Stomach (tissue), 9 donors: ENCODE results near the gene GRIK2. TPM values are rescaled to one million over a fixed set of nuclear protein-coding genes. Genes with fewer than 3 reads are reported as not detected.
"Not testable (repeated sequence)": the region's sequence is repeated elsewhere in the genome, so short reads cannot be mapped to it uniquely, and the experiment has no call there.

Source experiments
- DNase-seq, 2 donors: peaks; one replicate each; pipeline versions ENCODE4 v3.0.0 to v3.0.0-alpha.2; 2013 to 2019
- H3K27ac ChIP-seq, 5 donors: fragments of 200-600 bp in 4 of 5; sonication (generic) in 4 of 5; one replicate each; pipeline ENCODE4 v1.5.1; 2013 to 2019; ENCODE audit warnings: mild to moderate bottlenecking in 1 of 5, moderate library complexity in 1 of 5
- H3K27me3 ChIP-seq, 3 donors: fragments of 200-600 bp; sonication (generic); one replicate each; pipeline ENCODE4 v1.5.1; 2017 to 2019; ENCODE audit warnings: mixed run types in 1 of 3
- H3K36me3 ChIP-seq, 4 donors: fragments of 200-600 bp; sonication (generic); 1 replicate in 3 of 4; 2 replicates in 1 of 4; pipeline ENCODE4 v1.5.1; 2016 to 2019
- H3K4me1 ChIP-seq, 4 donors: fragments of 200-600 bp; sonication (generic); one replicate each; pipeline ENCODE4 v1.5.1; 2016 to 2019
- H3K4me3 ChIP-seq, 4 donors: fragments of 200-600 bp; sonication (generic) in 3 of 4; one replicate each; pipeline ENCODE4 v1.5.1; 2016 to 2019; ENCODE audit warnings: mild to moderate bottlenecking in 1 of 4
- H3K9me3 ChIP-seq, 4 donors: fragments of 200-600 bp; sonication (generic); one replicate each; pipeline ENCODE4 v1.5.1; 2016 to 2019
- CTCF ChIP-seq, 7 experiments: fragments of 450-650 bp in 4 of 7; fragments of 200-600 bp in 3 of 7; sonication (generic) in 3 of 7; IDR thresholded peaks; one replicate each; pipeline ENCODE4 v1.5.1; 2016 to 2019; ENCODE audit warnings: antibody characterized with exemption in 7 of 7, control low read depth in 2 of 7, mild to moderate bottlenecking in 1 of 7
- EP300 ChIP-seq: sonication (generic); formaldehyde crosslinking; IDR thresholded peaks from one replicate; pipeline ENCODE4 v1.6.1; 2017; ENCODE audit warnings: antibody characterized with exemption
- POLR2A ChIP-seq, 4 donors: fragments of 450-650 bp; IDR thresholded peaks; one replicate each; pipeline ENCODE4 v1.6.1; 2016; ENCODE audit warnings: antibody characterized with exemption in 4 of 4, control low read depth in 2 of 4, mild to moderate bottlenecking in 1 of 4, moderate library complexity in 1 of 4
- POLR2AphosphoS5 ChIP-seq, 3 donors: sonication (generic); formaldehyde crosslinking; IDR thresholded peaks; one replicate each; pipeline ENCODE4 v1.6.1; 2016; ENCODE audit warnings: antibody characterized with exemption in 3 of 3
- WGBS, 5 donors: extraction: QIAGEN DNeasy Blood & Tissue Kit in 3 of 5; methylation state at CpG; one replicate each; pipeline versions ENCODE4 v1.1.5 to v1.1.7; 2013 to 2018; 5-methylcytosine and 5-hydroxymethylcytosine counted together
- intact Hi-C: fragments of 100-400 bp; cut with DNase I; formaldehyde crosslinking; loops from one replicate; pipeline ENCODE4 v1.15.1; 2023; ENCODE audit warnings: low total_unique reads
- polyA plus RNA-seq, 3 donors: library from polyadenylated mRNA; stranded (reverse); fragments of 200-250 nt; gene quantifications; one replicate each; pipeline ENCODE4 v1.2.3, GENCODE V29; 2013
- total RNA-seq, 5 donors: library from RNA; depleted of rRNA; stranded (reverse); fragments of >200 nt; gene quantifications; one replicate each; pipeline versions ENCODE4 v1.1.0 to v1.2.3, GENCODE V29; 2014 to 2016
- donor health status: healthy with polysubstance abuse.
- donor health status: Bipolar disorder and iron deficiency.
- donor health status: healthy.

The GRIK2 gene
- total and polyA plus RNA-seq, 8 donors: 0.06 to 7.7 (median 0.50) TPM; not detected in 3

- no peaks in the 10 kb centered on the region for H3K4me1 ChIP-seq
- no peaks in the 10 kb centered on the region for H3K36me3 ChIP-seq
- no peaks in the 10 kb centered on the region for H3K27me3 ChIP-seq
- intact Hi-C loops: no loop called here
- TF ChIP-seq POLR2AphosphoS5 (IDR thresholded peaks at IDR 0.05) (no peak), EP300 (no peak), POLR2A (IDR thresholded peaks at IDR 0.05) (no peak), CTCF (IDR thresholded peaks at IDR 0.05) (no peak)
- WGBS, 5 donors: 68 to 81% (median 77%) methylated on average over 7 of the region's 7 CpGs
- H3K9me3 ChIP-seq: no peaks in the 10 kb centered on the region
- DNase-seq: peak in 1 of 2 donors; percentile 6
- H3K4me3 ChIP-seq: no peak overlapping the region
- no peak overlapping the region for H3K27ac ChIP-seq
Observed at GRCh38 chr6:102068349-102068929, 674.9 kb downstream of the GRIK2 start.

GRCh38 chr6:102075539-102075938 lies 682.0 kb downstream of the GRIK2 start:
- TF ChIP-seq POLR2A (IDR thresholded peaks at IDR 0.05): no peak
- TF ChIP-seq POLR2AphosphoS5 (IDR thresholded peaks at IDR 0.05): no peak
- TF ChIP-seq CTCF (IDR thresholded peaks at IDR 0.05): no peak
- no peak for TF ChIP-seq EP300
- intact Hi-C loops: no loop called here
- Histone ChIP-seq H3K27ac (no peak overlapping the region), H3K9me3 (peaks cover 0 to 8% (median 0%) of the 10 kb centered on the region in 4 donors), H3K27me3 (no peaks in the 10 kb centered on the region), H3K36me3 (no peaks in the 10 kb centered on the region), H3K4me1 (no peaks in the 10 kb centered on the region), H3K4me3 (no peak overlapping the region)
- WGBS, 5 donors: 47 to 64% (median 54%) methylated on average over 2 of the region's 2 CpGs
- no peak for DNase-seq

GRCh38 chr6:102085257-102085656 lies 691.7 kb downstream of the GRIK2 start:
- Histone ChIP-seq H3K4me1 (no peaks in the 10 kb centered on the region), H3K4me3 (no peak overlapping the region), H3K36me3 (no peaks in the 10 kb centered on the region), H3K9me3 (peaks cover 0 to 8% (median 3%) of the 10 kb centered on the region in 4 donors), H3K27ac (no peak overlapping the region), H3K27me3 (no peaks in the 10 kb centered on the region)
- no peak for DNase-seq
- TF ChIP-seq POLR2AphosphoS5 (IDR thresholded peaks at IDR 0.05) (no peak), CTCF (IDR thresholded peaks at IDR 0.05) (no peak), EP300 (no peak), POLR2A (IDR thresholded peaks at IDR 0.05) (no peak)
- WGBS, 5 donors: 31 to 54% (median 50%) methylated on average over 2 of the region's 2 CpGs
- intact Hi-C loops: no loop called here

- 92 to 96% (median 93%) methylated on average over 19 of the region's 19 CpGs for WGBS, 5 donors
- intact Hi-C loops, H3K4me3 ChIP-seq, H3K9me3 ChIP-seq, H3K27me3 ChIP-seq, H3K36me3 ChIP-seq, H3K27ac ChIP-seq, DNase-seq, H3K4me1 ChIP-seq: not testable (repeated sequence)
Observed at GRCh38 chr6:102088160-102088559, 694.7 kb downstream of the GRIK2 start.

- no peak for TF ChIP-seq EP300
- TF ChIP-seq CTCF (IDR thresholded peaks at IDR 0.05): no peak
- no peak for TF ChIP-seq POLR2A (IDR thresholded peaks at IDR 0.05)
- TF ChIP-seq POLR2AphosphoS5 (IDR thresholded peaks at IDR 0.05): no peak
- WGBS, 5 donors: 24 to 56% (median 41%) methylated on average over 2 of the region's 2 CpGs
Observed at GRCh38 chr6:102114402-102114801, 720.9 kb downstream of the GRIK2 start.

More at GRCh38 chr6:102114402-102114801, 720.9 kb downstream of the GRIK2 start:
- Histone ChIP-seq H3K27me3 (no peaks in the 10 kb centered on the region), H3K9me3 (peaks cover 0 to 26% (median 14%) of the 10 kb centered on the region in 4 donors), H3K4me3 (no peak overlapping the region), H3K4me1 (no peaks in the 10 kb centered on the region), H3K36me3 (no peaks in the 10 kb centered on the region), H3K27ac (no peak overlapping the region)
- intact Hi-C loops: no loop called here
- peak in 1 of 2 donors; percentile 1 for DNase-seq
